ENCODE data around the gene SETSIP.

GRCh38 chr1:92075311-92075710 is at the start of gene SETSIP:
- TF ChIP-seq CTCF (IDR thresholded peaks at IDR 0.05; ENCODE audit: poor library complexity) (no peak), EZH2 (IDR thresholded peaks at IDR 0.05; ENCODE audit: borderline replicate concordance) (no peak)
